IMR-90 (cell line): ENCODE measurements around the gene NPIPB2.

Experiments used
- CTCF ChIP-seq: conservative IDR thresholded peaks from 2 replicates; pipeline ENCODE4 v1.5.1; 2012; ENCODE audit warnings: mild to moderate bottlenecking, low read depth, low read length, improper control_type of control experiment
- POLR2A ChIP-seq: IDR thresholded peaks from 2 replicates; pipeline ENCODE4 v1.6.1; 2012; ENCODE audit warnings: mild to moderate bottlenecking, low read depth, low read length

DNA sequence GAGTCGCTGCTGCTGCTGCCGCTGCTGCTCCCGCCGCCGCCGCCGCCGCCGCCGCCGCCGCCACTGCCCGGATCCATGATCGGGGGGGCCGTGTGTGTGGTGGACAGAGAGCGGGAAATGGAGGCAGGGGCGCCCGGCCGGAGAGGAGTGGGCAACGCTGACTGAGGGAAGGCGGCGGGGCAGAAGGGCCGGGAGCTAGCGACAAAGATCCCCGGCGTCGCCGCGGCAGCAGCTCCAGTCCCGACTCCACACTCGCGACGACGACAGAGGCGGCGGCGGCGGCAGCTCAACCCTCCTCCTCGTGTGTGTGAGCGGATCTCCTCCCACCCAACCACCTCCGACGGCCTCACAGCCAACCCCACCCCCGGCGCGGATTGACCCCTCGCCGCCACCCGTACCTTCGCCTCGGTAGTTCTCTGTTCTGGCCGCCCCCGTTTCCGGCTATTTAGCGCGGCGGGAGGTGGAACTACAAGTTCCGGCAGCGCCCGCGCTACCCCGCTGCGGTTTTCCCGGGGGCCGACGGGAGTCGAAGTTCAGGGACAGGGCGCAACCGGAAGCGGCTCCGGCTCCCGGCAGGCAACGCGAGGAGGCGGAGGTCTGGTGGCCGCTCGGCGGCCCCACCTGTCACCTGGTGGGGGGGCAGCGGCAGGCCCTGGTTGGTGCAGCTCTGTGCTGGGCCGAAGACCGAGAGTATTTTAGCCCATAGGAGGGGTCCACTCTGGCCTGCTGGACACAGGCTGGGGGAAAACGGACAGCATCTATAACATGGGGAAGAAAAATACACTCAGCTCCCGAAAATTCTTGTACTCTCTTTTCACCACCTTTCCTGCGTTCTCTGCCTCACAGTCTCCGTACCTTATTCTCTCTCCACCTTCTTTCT lies 26.0 kb downstream of the NPIPB2 start, which contains the start of gene GSPT1:
- TF ChIP-seq POLR2A (peak; percentile 85), CTCF (no peak)
